SU-DHL-6 (cell line): Measurements from ENCODE around the gene DHCR24.

Source experiments
- H2AFZ ChIP-seq: fragments of 200-600 bp; sonication (generic); 2 replicates; pipeline ENCODE4 v1.6.1; 2014; ENCODE audit warnings: low read depth, mild to moderate bottlenecking, moderate library complexity, mixed read lengths, antibody characterized with exemption, low read length; ENCODE audit not compliant: severe bottlenecking
- H3F3A ChIP-seq: fragments of 200-600 bp; shearing (Covaris generic); 2 replicates; pipeline ENCODE4 v1.6.0; 2016; ENCODE audit warnings: antibody characterized with exemption, mild to moderate bottlenecking; ENCODE audit not compliant: insufficient read depth
- H3K27ac ChIP-seq: fragments of 200-600 bp; sonication (generic); 2 replicates; pipeline ENCODE4 v1.5.1; 2016; ENCODE audit warnings: low read depth, mild to moderate bottlenecking, low read length, moderate library complexity, mixed read lengths
- H3K27me3 ChIP-seq: fragments of 200-600 bp; sonication (generic), shearing (Covaris generic); 2 replicates; pipeline ENCODE4 v1.6.0; 2014; ENCODE audit warnings: mild to moderate bottlenecking, low read length
- H3K36me3 ChIP-seq: fragments of 200-600 bp; sonication (generic); 2 replicates; pipeline ENCODE4 v1.6.1; 2014; ENCODE audit warnings: mild to moderate bottlenecking, low read length, mixed read lengths
- H3K4me2 ChIP-seq: fragments of 300-600, 200-600 bp; shearing (Covaris generic), sonication (generic); 2 replicates; pipeline ENCODE4 v1.6.0; 2014; ENCODE audit warnings: low read length, low read depth, mild to moderate bottlenecking; ENCODE audit not compliant: poor library complexity, severe bottlenecking
- H3K4me3 ChIP-seq: fragments of 200-600 bp; sonication (generic); 2 replicates; pipeline ENCODE4 v1.5.1; 2014; ENCODE audit warnings: antibody characterized with exemption, low read length, mild to moderate bottlenecking, mixed read lengths; ENCODE audit not compliant: insufficient read depth, poor library complexity, severe bottlenecking
- H3K79me2 ChIP-seq: fragments of 200-600 bp; sonication (generic); 2 replicates; pipeline ENCODE4 v1.6.1; 2014; ENCODE audit warnings: mild to moderate bottlenecking, low read length, moderate library complexity; ENCODE audit not compliant: insufficient read depth
- H3K9ac ChIP-seq: fragments of 200-600 bp; sonication (generic); 2 replicates; pipeline ENCODE4 v1.7.0; 2014; ENCODE audit warnings: mild to moderate bottlenecking, low read length
- H3K9me2 ChIP-seq: fragments of 200-600 bp; sonication (generic); replicated peaks from 2 replicates; pipeline ENCODE4 v1.6.1; 2014; ENCODE audit warnings: low read length; ENCODE audit not compliant: insufficient read depth
- H3K9me3 ChIP-seq: fragments of 200-600 bp; sonication (generic); 2 replicates; pipeline ENCODE4 v1.6.1; 2014; ENCODE audit warnings: low read length, mixed read lengths; ENCODE audit not compliant: insufficient read depth
- H4K20me1 ChIP-seq: fragments of 200-600 bp; sonication (generic); 2 replicates; pipeline ENCODE4 v1.6.1; 2014; ENCODE audit warnings: low read depth, mild to moderate bottlenecking, antibody characterized with exemption, low read length, moderate library complexity, mixed read lengths
- CTCF ChIP-seq: fragments of 200-600 bp; sonication (generic); IDR thresholded peaks from one replicate; pipeline ENCODE4 v1.5.1; 2017; ENCODE audit warnings: antibody characterized with exemption, mild to moderate bottlenecking, low read length, moderate library complexity; ENCODE audit not compliant: insufficient read depth, poor library complexity, severe bottlenecking
- EZH2phosphoT487 ChIP-seq: fragments of 200-600 bp; sonication (generic), shearing (Covaris generic); conservative IDR thresholded peaks from 2 replicates; pipeline ENCODE4 v1.6.1; 2018; ENCODE audit warnings: mild to moderate bottlenecking, antibody characterized with exemption, low read length, moderate library complexity, mixed read lengths

Gene DHCR24

GRCh38 chr1:54838565-54839180 is 48.3 kb downstream of the DHCR24 start:
- no peaks in the 10 kb centered on the region for H3K36me3 ChIP-seq
- H3F3A ChIP-seq, result no peaks in the 10 kb centered on the region
- H3K4me2 ChIP-seq, result no peak overlapping the region
- no peaks in the 10 kb centered on the region for H3K27me3 ChIP-seq
- H3K4me3 ChIP-seq, result no peak overlapping the region
- TF ChIP-seq EZH2phosphoT487, result no peak
- no peak for TF ChIP-seq CTCF
- no peaks in the 10 kb centered on the region for H4K20me1 ChIP-seq
- H3K79me2 ChIP-seq, result no peaks in the 10 kb centered on the region
- H3K27ac ChIP-seq, result no peak overlapping the region
- no peak overlapping the region for H2AFZ ChIP-seq
- H3K9ac ChIP-seq, result no peak overlapping the region
- H3K9me2 ChIP-seq, result no peaks in the 10 kb centered on the region
- H3K9me3 ChIP-seq, result no peaks in the 10 kb centered on the region

- TF ChIP-seq CTCF (no peak), EZH2phosphoT487 (no peak)
- H2AFZ ChIP-seq, result no peak overlapping the region
- H3K9me3 ChIP-seq, result no peaks in the 10 kb centered on the region
- no peaks in the 10 kb centered on the region for H3F3A ChIP-seq
- H4K20me1 ChIP-seq, result no peaks in the 10 kb centered on the region
- no peaks in the 10 kb centered on the region for H3K27me3 ChIP-seq
- no peaks in the 10 kb centered on the region for H3K9me2 ChIP-seq
- no peak overlapping the region for H3K9ac ChIP-seq
- H3K4me3 ChIP-seq, result no peak overlapping the region
- no peak overlapping the region for H3K27ac ChIP-seq
- H3K36me3 ChIP-seq, result no peaks in the 10 kb centered on the region
- no peak overlapping the region for H3K4me2 ChIP-seq
- no peaks in the 10 kb centered on the region for H3K79me2 ChIP-seq
Observed at GRCh38 chr1:54837002-54837853, 49.8 kb downstream of the DHCR24 start.

DNA sequence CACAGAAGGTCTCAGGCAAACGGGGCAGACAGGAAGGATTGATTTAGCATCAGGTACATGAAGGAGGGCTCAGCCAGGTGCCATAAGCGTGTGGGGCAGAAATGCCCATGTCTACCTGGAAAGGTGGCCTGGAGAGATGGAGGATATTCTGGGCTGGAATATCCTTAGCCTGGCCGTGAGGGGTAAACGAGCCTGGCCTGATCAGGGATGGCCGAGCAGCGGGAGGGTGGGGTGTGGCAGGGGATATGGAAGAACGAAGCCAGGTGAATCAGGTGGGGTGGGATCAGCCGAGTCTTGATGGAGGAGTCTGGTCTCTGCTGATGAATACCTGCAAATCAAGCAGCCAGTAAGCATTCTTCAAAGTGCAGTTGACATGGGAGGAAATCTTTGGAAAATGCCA is 50.4 kb downstream of the DHCR24 start:
- Histone ChIP-seq H3F3A (no peaks in the 10 kb centered on the region), H4K20me1 (no peaks in the 10 kb centered on the region), H3K27me3 (no peaks in the 10 kb centered on the region), H3K4me3 (no peak overlapping the region), H3K36me3 (no peaks in the 10 kb centered on the region), H2AFZ (no peak overlapping the region), H3K9me2 (no peaks in the 10 kb centered on the region), H3K27ac (no peak overlapping the region), H3K9me3 (no peaks in the 10 kb centered on the region), H3K9ac (no peak overlapping the region), H3K79me2 (no peaks in the 10 kb centered on the region), H3K4me2 (no peak overlapping the region)
- no peak for TF ChIP-seq CTCF
- TF ChIP-seq EZH2phosphoT487, result no peak
